DND-41 (cell line): ENCODE data around the gene GPR17.

Experiments
- ATAC-seq: fragments of 200-7000 bp; cut with Tn5 transposase; 3 replicates; pipeline ENCODE4 v1.9.1; 2021; ENCODE audit warnings: low read depth; ENCODE audit not compliant: insufficient read depth
- DNase-seq: peaks from one replicate; pipeline ENCODE4 v3.0.0-alpha.2; 2020
- H2AFZ ChIP-seq: 2 replicates; pipeline ENCODE4 v1.6.0; 2012; ENCODE audit warnings: low read depth, low read length
- H3K27ac ChIP-seq: 2 replicates; pipeline ENCODE4 v1.5.1; 2012; ENCODE audit warnings: low read length, inconsistent platforms
- H3K27me3 ChIP-seq: fragments of 200-600 bp; sonication (generic); 2 replicates; pipeline ENCODE4 v1.6.0; 2012; ENCODE audit warnings: low read length, mild to moderate bottlenecking, inconsistent platforms; ENCODE audit not compliant: insufficient read depth, poor library complexity
- H3K36me3 ChIP-seq: 2 replicates; pipeline ENCODE4 v1.5.1; 2012; ENCODE audit warnings: low read length, inconsistent platforms; ENCODE audit not compliant: insufficient read depth
- H3K4me1 ChIP-seq: 2 replicates; pipeline ENCODE4 v1.5.1; 2012; ENCODE audit warnings: mild to moderate bottlenecking, low read length; ENCODE audit not compliant: insufficient read depth
- H3K4me2 ChIP-seq: 2 replicates; pipeline ENCODE4 v1.6.0; 2012; ENCODE audit warnings: mild to moderate bottlenecking, moderate library complexity, low read length, inconsistent platforms; ENCODE audit not compliant: insufficient read depth
- H3K4me3 ChIP-seq, 2 experiments: fragments of 200-600 bp in 1 of 2; shearing (Covaris generic) in 1 of 2; 2 replicates each; pipeline ENCODE4 v1.5.1; 2012 to 2016; ENCODE audit warnings: inconsistent platforms in 2 of 2, low read length in 2 of 2, mild to moderate bottlenecking in 2 of 2, low read depth in 1 of 2, moderate library complexity in 1 of 2
- H3K79me2 ChIP-seq: 2 replicates; pipeline ENCODE4 v1.6.0; 2012; ENCODE audit warnings: low read length, inconsistent platforms; ENCODE audit not compliant: insufficient read depth
- H3K9ac ChIP-seq: 2 replicates; pipeline ENCODE4 v1.6.0; 2012; ENCODE audit warnings: low read depth, mild to moderate bottlenecking, inconsistent platforms, low read length, moderate library complexity
- H3K9me3 ChIP-seq: 2 replicates; pipeline ENCODE4 v1.5.1; 2012; ENCODE audit warnings: low read length, moderate library complexity, mild to moderate bottlenecking, inconsistent platforms; ENCODE audit not compliant: insufficient read depth, severe bottlenecking
- H4K20me1 ChIP-seq: 2 replicates; pipeline ENCODE4 v1.6.0; 2012; ENCODE audit warnings: low read length; ENCODE audit not compliant: insufficient read depth
- EZH2 ChIP-seq: IDR thresholded peaks from 3 replicates; pipeline ENCODE4 v1.6.1; 2012; ENCODE audit warnings: borderline replicate concordance, low read depth, mild to moderate bottlenecking, moderate library complexity, low read length, inconsistent platforms; ENCODE audit not compliant: severe bottlenecking
- TF ChIP-seq, protein P1 (sequence below): IDR thresholded peaks from 2 replicates; pipeline ENCODE4 v1.5.1; 2012; ENCODE audit warnings: borderline replicate concordance, low read length, moderate library complexity, mild to moderate bottlenecking; ENCODE audit not compliant: poor library complexity, severe bottlenecking; ENCODE audit errors: extremely low read depth

GPR17 gene

DNA sequence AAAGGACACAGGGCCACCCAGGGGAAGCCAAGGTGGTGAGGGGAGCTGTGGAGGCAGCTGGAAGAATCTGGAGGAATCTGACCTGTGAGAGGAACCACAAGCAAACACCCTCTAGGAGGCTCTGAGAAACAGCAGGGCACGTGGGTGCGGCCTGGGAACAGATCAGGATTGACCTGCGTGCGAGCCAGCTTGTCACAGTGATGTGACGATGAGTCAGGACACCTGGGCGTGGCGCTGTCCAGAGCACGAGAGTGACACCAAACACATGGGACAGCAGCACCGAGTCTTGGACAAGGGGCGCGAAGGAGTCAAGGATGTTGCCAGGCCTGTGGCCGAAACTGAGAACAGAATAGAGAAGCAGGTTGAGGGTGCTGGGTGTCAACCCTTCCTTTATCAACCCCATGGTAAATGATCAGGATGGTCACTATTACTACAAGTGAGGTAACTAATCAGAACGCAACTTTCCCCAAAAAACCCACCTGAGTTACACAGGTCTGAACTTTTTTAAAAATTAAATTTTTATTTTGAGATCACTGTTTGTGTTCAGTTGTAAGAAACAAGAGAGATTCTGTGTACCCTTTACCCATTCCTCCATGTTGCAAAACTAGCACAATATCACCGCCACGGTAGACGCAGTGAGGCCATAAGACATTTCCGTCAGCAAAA is 54.7 kb downstream of the GPR17 start:
- Histone ChIP-seq H3K4me3 (peak overlapping the region; percentile 65 to 91), H3K9ac (peak overlapping the region; percentile 94), H4K20me1 (peaks cover 5% of the 10 kb centered on the region; the same call in 1 of the 2 replicates), H3K36me3 (peaks cover 18% of the 10 kb centered on the region), H3K27me3 (no peaks in the 10 kb centered on the region), H3K4me2 (peak overlapping the region; percentile 92), H2AFZ (peak overlapping the region; percentile 99), H3K4me1 (peaks cover 39% of the 10 kb centered on the region), H3K79me2 (peaks cover 46% of the 10 kb centered on the region), H3K9me3 (no peaks in the 10 kb centered on the region), H3K27ac (peak overlapping the region; percentile 99)
- TF ChIP-seq EZH2 = no peak
- TF ChIP-seq, protein P1, sequence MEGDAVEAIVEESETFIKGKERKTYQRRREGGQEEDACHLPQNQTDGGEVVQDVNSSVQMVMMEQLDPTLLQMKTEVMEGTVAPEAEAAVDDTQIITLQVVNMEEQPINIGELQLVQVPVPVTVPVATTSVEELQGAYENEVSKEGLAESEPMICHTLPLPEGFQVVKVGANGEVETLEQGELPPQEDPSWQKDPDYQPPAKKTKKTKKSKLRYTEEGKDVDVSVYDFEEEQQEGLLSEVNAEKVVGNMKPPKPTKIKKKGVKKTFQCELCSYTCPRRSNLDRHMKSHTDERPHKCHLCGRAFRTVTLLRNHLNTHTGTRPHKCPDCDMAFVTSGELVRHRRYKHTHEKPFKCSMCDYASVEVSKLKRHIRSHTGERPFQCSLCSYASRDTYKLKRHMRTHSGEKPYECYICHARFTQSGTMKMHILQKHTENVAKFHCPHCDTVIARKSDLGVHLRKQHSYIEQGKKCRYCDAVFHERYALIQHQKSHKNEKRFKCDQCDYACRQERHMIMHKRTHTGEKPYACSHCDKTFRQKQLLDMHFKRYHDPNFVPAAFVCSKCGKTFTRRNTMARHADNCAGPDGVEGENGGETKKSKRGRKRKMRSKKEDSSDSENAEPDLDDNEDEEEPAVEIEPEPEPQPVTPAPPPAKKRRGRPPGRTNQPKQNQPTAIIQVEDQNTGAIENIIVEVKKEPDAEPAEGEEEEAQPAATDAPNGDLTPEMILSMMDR = no peak
- ATAC-seq (no peak), DNase-seq (no peak)

DNA sequence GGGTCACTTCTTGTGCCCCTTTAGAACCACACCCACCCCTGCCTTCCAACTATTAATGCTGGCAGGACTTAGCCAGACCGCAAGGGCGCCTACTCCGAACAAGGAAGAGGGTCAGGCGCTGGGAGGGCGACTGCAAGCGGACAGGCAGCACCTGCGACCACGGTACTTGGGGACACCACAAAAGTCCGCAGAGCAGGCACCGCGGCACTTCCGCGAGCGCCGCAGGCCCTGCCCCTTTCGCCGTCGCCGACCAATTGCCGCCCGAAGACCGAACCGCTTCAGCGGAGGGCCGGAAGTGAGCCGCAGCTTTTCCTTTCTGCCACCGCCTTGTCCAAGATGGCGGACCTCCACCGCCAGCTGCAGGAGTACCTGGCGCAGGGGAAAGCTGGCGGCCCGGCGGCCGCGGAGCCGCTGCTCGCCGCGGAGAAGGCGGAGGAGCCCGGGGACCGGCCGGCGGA is 55.3 kb downstream of the GPR17 start, which contains the start of gene SFT2D3:
SFT2D3 (plus strand) TSS at position 305 of the 458 bp plus-strand sequence; CDS start at position 337, 32 bp downstream.
- peak within 1 kb of the TSS; percentile 94 for H3K9ac ChIP-seq
- H3K36me3 ChIP-seq = peaks cover 23% of the 10 kb centered on the region
- H3K27ac ChIP-seq = peak within 1 kb of the TSS; percentile 99
- H2AFZ ChIP-seq = peak within 1 kb of the TSS; percentile 99
- DNase-seq = peak; percentile 93
- no peaks in the 10 kb centered on the region for H3K9me3 ChIP-seq
- H3K4me3 ChIP-seq = peak within 1 kb of the TSS; percentile 65 to 91
- H3K79me2 ChIP-seq = peaks cover 46% of the 10 kb centered on the region
- peak within 1 kb of the TSS; percentile 92 for H3K4me2 ChIP-seq
- H3K4me1 ChIP-seq = peaks cover 39% of the 10 kb centered on the region
- peaks cover 5% of the 10 kb centered on the region; the same call in 1 of the 2 replicates for H4K20me1 ChIP-seq
- TF ChIP-seq, protein P1 = no peak
- TF ChIP-seq EZH2 = no peak
- ATAC-seq = peak; percentile 83
- no peaks in the 10 kb centered on the region for H3K27me3 ChIP-seq

DNA sequence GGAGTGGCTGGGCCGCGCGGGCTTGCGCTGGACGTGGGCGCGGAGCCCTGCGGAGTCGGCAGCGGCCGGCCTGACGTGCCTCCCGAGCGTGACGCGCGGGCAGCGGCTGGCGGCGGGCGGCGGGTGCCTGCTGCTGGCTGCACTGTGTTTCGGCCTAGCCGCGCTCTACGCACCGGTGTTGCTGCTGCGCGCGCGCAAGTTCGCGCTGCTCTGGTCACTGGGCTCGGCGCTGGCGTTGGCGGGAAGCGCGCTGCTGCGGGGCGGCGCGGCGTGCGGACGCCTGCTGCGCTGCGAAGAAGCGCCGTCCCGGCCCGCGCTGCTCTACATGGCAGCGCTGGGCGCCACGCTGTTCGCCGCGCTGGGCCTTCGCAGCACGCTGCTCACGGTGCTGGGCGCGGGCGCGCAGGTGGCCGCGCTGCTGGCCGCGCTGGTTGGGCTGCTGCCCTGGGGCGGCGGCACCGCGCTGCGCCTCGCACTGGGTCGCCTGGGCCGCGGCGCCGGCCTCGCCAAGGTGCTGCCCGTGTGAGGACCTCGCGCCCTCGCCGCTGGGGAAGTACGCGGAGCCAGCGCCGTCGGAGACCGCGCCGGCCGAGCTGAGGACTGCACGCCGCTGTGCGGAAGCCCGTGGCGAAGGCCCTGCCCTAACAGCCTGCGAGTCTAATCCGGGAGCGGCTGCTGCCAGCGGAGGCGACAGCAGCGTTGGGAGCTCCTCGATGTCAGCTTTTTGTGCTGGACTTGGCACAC is 55.9 kb downstream of the GPR17 start:
- H3K4me1 ChIP-seq = peaks cover 39% of the 10 kb centered on the region
- H3K79me2 ChIP-seq = peaks cover 46% of the 10 kb centered on the region
- H3K27ac ChIP-seq = peak overlapping the region; percentile 99
- peak overlapping the region; percentile 65 to 91; a peak in 3 of 4 replicates for H3K4me3 ChIP-seq
- DNase-seq = peak; percentile 83
- H3K9me3 ChIP-seq = no peaks in the 10 kb centered on the region
- peak overlapping the region; percentile 92 for H3K4me2 ChIP-seq
- H4K20me1 ChIP-seq = peaks cover 5% of the 10 kb centered on the region; the same call in 1 of the 2 replicates
- TF ChIP-seq, protein P1 = peak; percentile 55
- no peak for TF ChIP-seq EZH2
- ATAC-seq = peak; percentile 77
- H3K36me3 ChIP-seq = peaks cover 29% of the 10 kb centered on the region
- H3K27me3 ChIP-seq = no peaks in the 10 kb centered on the region
- peak overlapping the region; percentile 94 for H3K9ac ChIP-seq
- H2AFZ ChIP-seq = peak overlapping the region; percentile 99
